Gastroesophageal sphincter (tissue), 2 donors: Measurements from ENCODE around the gene GABPB1.

Experiments
- EP300 ChIP-seq: sonication (generic); formaldehyde crosslinking; IDR thresholded peaks from one replicate; pipeline ENCODE4 v1.6.1; 2017; ENCODE audit warnings: antibody characterized with exemption, mild to moderate bottlenecking
- POLR2AphosphoS5 ChIP-seq: sonication (generic); formaldehyde crosslinking; IDR thresholded peaks from one replicate; pipeline ENCODE4 v1.6.1; 2017; ENCODE audit warnings: antibody characterized with exemption

- TF ChIP-seq EP300 (no peak), POLR2AphosphoS5 (no peak)
Observed at GRCh38 chr15:50363612-50364011, 8.6 kb upstream of the GABPB1 start.
